Measurements from ENCODE around the gene GPR26.

DNA sequence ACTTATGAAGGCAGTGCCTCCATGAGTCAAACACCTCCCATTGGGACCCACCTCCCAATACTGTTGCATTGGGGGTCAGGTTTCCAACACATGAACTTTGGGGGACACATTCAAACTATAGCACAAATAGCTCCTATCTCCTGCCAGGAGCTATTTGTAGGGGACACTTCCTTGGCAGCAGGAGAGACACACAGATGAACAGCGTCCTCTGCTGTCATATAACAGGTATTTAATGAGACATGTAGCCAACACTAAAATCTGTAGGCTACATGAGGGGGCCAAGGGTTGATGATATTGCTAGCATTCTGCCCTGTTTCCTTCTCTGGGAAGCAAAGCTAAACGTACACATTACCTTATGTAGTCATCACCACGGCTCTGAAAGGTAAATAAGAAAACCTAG lies 2.6 kb upstream of the GPR26 start:
- TF ChIP-seq, protein P1, sequence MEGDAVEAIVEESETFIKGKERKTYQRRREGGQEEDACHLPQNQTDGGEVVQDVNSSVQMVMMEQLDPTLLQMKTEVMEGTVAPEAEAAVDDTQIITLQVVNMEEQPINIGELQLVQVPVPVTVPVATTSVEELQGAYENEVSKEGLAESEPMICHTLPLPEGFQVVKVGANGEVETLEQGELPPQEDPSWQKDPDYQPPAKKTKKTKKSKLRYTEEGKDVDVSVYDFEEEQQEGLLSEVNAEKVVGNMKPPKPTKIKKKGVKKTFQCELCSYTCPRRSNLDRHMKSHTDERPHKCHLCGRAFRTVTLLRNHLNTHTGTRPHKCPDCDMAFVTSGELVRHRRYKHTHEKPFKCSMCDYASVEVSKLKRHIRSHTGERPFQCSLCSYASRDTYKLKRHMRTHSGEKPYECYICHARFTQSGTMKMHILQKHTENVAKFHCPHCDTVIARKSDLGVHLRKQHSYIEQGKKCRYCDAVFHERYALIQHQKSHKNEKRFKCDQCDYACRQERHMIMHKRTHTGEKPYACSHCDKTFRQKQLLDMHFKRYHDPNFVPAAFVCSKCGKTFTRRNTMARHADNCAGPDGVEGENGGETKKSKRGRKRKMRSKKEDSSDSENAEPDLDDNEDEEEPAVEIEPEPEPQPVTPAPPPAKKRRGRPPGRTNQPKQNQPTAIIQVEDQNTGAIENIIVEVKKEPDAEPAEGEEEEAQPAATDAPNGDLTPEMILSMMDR (conservative IDR thresholded peaks at IDR 0.05; ENCODE audit: low read depth, low read length) = no peak
- TF ChIP-seq BHLHE40 (IDR thresholded peaks at IDR 0.05; ENCODE audit: low read depth, low read length) = no peak
- no peak for TF ChIP-seq POLR2A (IDR thresholded peaks at IDR 0.05; ENCODE audit: low read depth, low read length)
- TF ChIP-seq MAZ (IDR thresholded peaks at IDR 0.05; ENCODE audit: borderline replicate concordance, low read depth, low read length) = no peak
- TF ChIP-seq RAD21 (IDR thresholded peaks at IDR 0.05; ENCODE audit: low read length) = no peak
- no peak for TF ChIP-seq NFE2L2 (IDR thresholded peaks at IDR 0.05; ENCODE audit: low read depth, low read length)
- TF ChIP-seq MXI1 (IDR thresholded peaks at IDR 0.05; ENCODE audit: borderline replicate concordance, low read depth, low read length) = no peak
- no peak for TF ChIP-seq RFX5 (IDR thresholded peaks at IDR 0.05; ENCODE audit: low read depth, low read length)

All from IMR-90 (cell line).